ENCODE data around the gene GBP2. TPM values are rescaled to one million over a fixed set of nuclear protein-coding genes. Genes with fewer than 3 reads are reported as not detected.
A peak's percentile ranks its signal among the peaks of the same experiment; 100 is the strongest.
"Not testable (repeated sequence)": the region's sequence is repeated elsewhere in the genome, so short reads cannot be mapped to it uniquely, and the experiment has no call there.

The GBP2 gene
- total and polyA plus RNA-seq, 12 donors, result 13.8 to 356 (median 204) TPM

DNA sequence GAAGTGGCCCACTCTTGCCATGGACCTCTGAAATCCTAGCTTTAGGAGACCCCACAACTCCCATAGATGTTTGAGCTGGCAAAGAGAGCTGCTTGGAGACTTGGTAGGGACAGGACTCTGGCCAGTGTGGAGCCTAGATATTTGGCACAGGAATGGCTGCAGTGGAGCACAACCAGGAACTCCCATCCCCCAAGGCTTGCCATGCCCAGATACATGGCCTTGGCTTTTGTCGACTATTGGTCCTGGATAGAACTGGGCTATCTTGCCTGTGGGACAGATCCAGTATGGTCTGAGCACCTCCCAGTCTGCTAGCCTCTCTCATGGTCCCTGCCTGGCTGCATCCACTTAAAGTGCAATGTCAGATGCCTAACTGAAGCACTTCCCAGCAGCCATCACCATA, 7.8 kb upstream of the GBP2 start:
- H3K4me1 ChIP-seq (replicated peaks in 1 of 2), result peaks cover 20 to 30% of the 10 kb centered on the region in 2 donors
- H3K36me3 ChIP-seq (replicated peaks in 1 of 2), result no peaks in the 10 kb centered on the region
- H3K9me3 ChIP-seq (replicated peaks in 1 of 3), result no peaks in the 10 kb centered on the region
- H3K27ac ChIP-seq, result no peak overlapping the region
- no peaks in the 10 kb centered on the region for H3K27me3 ChIP-seq
- DNase-seq, result peak in 3 of 7 donors; percentile 13 to 60 (median 45)
- WGBS, 4 donors, result 43 to 53% (median 46%) methylated on average over 1 of the region's 1 CpG; no CpG with 5 or more reads in 1 of the 4 donors
- intact Hi-C loops (cut with DNase I), result no loop called here
- H3K4me3 ChIP-seq, result no peak overlapping the region
- TF ChIP-seq CTCF (IDR thresholded peaks at IDR 0.05), result no peak
- no peak for TF ChIP-seq POLR2A (IDR thresholded peaks at IDR 0.05)

- Histone ChIP-seq H3K4me3 (no peak overlapping the region), H3K27ac (peak overlapping the region in 4 of 5 donors; percentile 6 to 78 (median 32)), H3K27me3 (no peaks in the 10 kb centered on the region), H3K4me1 (replicated peaks in 1 of 2) (peaks cover 26 to 39% of the 10 kb centered on the region in 2 donors), H3K36me3 (replicated peaks in 1 of 2) (no peaks in the 10 kb centered on the region), H3K9me3 (replicated peaks in 1 of 3) (no peaks in the 10 kb centered on the region)
- intact Hi-C loops (cut with DNase I), result no loop called here
- TF ChIP-seq CTCF (IDR thresholded peaks at IDR 0.05) (no peak), POLR2A (IDR thresholded peaks at IDR 0.05) (no peak)
- DNase-seq, result peak in 2 of 7 donors; percentile 27 to 32
- 5 to 15% (median 12%) methylated on average over 1 of the region's 1 CpG for WGBS, 4 donors
Measured at GRCh38 chr1:89130716-89131115, 4.8 kb upstream of the GBP2 start.

DNA sequence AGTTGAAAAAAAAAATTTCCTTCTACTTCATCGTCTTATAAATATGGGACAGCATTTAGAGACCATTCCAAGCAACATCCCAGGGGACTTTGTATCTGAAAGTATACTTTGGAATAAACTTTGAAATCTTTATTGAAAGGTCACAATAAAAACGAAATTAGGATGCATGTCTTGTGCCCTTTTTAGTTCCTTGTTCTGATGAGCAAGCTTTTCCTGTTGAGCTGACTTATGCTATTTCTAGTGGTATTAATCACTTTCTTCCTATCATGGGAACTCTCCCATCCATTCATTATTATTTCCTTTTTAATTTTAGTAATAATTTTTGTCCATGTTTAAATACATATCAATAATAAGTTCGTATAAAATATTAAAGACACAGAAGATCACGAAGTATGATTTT, 4.0 kb upstream of the GBP2 start:
- H3K36me3 ChIP-seq (replicated peaks in 1 of 2), result no peaks in the 10 kb centered on the region
- no peak for DNase-seq
- no peaks in the 10 kb centered on the region for H3K9me3 ChIP-seq (replicated peaks in 1 of 3)
- peak overlapping the region in 4 of 5 donors; percentile 64 to 88 (median 72) for H3K27ac ChIP-seq
- no peaks in the 10 kb centered on the region for H3K27me3 ChIP-seq
- TF ChIP-seq POLR2A (IDR thresholded peaks at IDR 0.05) (no peak), CTCF (IDR thresholded peaks at IDR 0.05) (no peak)
- WGBS, 4 donors, result 46 to 61% (median 55%) methylated on average over 4 of the region's 4 CpGs
- H3K4me3 ChIP-seq, result no peak overlapping the region
- intact Hi-C loops (cut with DNase I), result no loop called here
- peaks cover 28 to 39% of the 10 kb centered on the region in 2 donors for H3K4me1 ChIP-seq (replicated peaks in 1 of 2)

DNA sequence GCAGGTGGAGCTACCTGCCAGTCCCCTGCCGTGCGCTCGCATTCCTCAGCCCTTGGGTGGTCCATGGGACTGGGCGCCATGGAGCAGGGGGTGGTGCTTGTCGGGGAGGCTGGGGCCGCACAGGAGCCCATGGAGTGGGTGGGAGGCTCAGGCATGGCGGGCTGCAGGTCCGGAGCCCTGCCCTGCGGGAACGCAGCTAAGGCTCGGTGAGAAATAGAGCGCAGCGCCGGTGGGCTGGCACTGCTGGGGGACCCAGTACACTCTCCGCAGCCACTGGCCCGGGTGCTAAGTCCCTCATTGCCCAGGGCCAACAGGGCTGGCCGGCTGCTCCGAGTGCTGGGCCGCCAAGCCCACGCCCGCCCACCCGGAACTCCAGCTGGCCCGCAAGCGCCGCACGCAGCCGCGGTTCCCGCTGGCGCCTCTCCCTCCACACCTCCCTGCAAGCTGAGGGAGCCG, 2.1 kb upstream of the GBP2 start:
- Histone ChIP-seq H3K4me1 (replicated peaks in 1 of 2) (peaks cover 32 to 54% of the 10 kb centered on the region in 2 donors), H3K4me3 (peak overlapping the region in 1 of 4 donors; percentile 56), H3K27ac (peak overlapping the region in 2 of 5 donors; percentile 78 to 88)
- intact Hi-C loops (cut with DNase I); DNase-seq; H3K9me3 ChIP-seq (replicated peaks in 1 of 3); H3K36me3 ChIP-seq (replicated peaks in 1 of 2); H3K27me3 ChIP-seq: not testable (repeated sequence)
- 94 to 98% (median 95%) methylated on average over 26 to 31 of the region's 31 CpGs; no CpG with 5 or more reads in 1 of the 4 donors for WGBS, 4 donors

- H3K27me3 ChIP-seq; H3K36me3 ChIP-seq (replicated peaks in 1 of 2); H3K9me3 ChIP-seq (replicated peaks in 1 of 3); intact Hi-C loops (cut with DNase I); DNase-seq: not testable (repeated sequence)
- Histone ChIP-seq H3K4me1 (replicated peaks in 1 of 2) (peaks cover 32 to 57% of the 10 kb centered on the region in 2 donors), H3K4me3 (peak overlapping the region in 1 of 4 donors; percentile 66), H3K27ac (peak overlapping the region in 4 of 5 donors; percentile 36 to 81 (median 76))
- 77 to 83% (median 80%) methylated on average over 23 of the region's 23 CpGs for WGBS, 4 donors
Measured at GRCh38 chr1:89126602-89127565, 970 bp upstream of the GBP2 start.

All from adrenal gland (tissue), 12 donors.